GM19238 (cell line): ENCODE data around the gene ARMC9.
A peak's percentile ranks its signal among the peaks of the same experiment; 100 is the strongest.

Experiments
- DNase-seq: peaks from one replicate; pipeline ENCODE4 v3.0.0; 2011; ENCODE audit warnings: low spot score; ENCODE audit not compliant: insufficient read length

The ARMC9 gene

GRCh38 chr2:231315896-231316295 lies 117.5 kb downstream of the ARMC9 start:
- no peak for DNase-seq

DNA sequence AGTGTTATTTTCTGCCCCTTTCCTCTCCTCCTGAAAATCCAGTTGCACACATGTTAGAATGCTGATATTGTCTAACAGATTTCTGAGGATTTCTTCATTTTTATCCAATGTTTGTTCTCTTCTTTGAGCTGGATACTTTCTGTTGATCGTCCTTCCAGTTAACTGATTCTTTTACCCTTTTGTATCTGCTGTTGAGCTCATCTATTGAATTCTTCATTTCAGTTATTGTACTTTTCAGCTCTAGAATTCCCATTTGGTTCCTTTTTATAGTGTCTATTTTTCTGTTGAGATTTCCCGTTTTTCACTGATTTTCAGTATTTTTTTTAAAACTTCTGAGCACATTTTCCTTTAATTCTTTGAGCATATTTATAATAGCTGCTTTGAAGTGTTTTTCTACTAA lies 119.1 kb downstream of the ARMC9 start:
- no peak for DNase-seq

DNA sequence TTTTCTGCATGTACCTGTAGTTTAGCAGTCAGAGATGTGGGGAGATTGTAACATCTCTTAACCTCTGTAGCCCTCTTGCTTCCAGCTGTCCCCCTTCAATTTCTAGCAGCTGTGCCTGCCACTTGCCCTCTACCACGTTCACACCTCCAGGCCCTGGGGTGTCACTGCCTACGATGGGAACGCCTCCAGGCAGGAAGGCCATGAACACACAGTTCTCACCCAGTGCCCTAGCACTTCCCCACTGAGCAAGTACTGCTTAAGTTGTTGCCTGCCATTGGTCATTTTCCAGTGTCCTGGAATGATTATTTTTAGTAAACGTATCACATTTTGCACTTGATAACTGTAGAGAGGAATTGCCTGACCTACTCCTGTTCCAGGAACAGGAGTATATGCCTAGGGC lies 120.0 kb downstream of the ARMC9 start:
- DNase-seq = no peak

GRCh38 chr2:231318954-231319353 lies 120.5 kb downstream of the ARMC9 start:
- no peak for DNase-seq

GRCh38 chr2:231319867-231320266 lies 121.4 kb downstream of the ARMC9 start:
- DNase-seq = no peak

DNA sequence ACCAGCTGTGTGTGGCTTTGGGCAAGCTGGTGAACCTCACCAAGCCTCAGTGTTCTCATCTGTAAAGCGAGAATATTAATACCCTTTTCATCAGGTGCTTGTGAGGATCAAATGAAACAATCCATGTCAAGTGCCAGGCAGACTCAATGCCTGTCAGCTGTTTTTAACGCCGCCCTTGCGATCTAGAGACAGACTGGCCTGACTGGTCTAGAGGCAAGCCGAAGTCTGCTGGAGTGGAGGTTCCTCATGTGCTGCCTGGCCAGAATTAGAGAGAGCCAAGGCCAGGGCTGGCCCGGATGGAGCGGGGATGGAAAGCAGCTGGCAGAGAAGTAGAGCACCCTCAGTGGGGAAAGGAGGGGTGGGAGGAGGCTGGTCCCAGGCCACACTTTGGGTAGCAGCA lies 122.6 kb downstream of the ARMC9 start:
- no peak for DNase-seq

DNA sequence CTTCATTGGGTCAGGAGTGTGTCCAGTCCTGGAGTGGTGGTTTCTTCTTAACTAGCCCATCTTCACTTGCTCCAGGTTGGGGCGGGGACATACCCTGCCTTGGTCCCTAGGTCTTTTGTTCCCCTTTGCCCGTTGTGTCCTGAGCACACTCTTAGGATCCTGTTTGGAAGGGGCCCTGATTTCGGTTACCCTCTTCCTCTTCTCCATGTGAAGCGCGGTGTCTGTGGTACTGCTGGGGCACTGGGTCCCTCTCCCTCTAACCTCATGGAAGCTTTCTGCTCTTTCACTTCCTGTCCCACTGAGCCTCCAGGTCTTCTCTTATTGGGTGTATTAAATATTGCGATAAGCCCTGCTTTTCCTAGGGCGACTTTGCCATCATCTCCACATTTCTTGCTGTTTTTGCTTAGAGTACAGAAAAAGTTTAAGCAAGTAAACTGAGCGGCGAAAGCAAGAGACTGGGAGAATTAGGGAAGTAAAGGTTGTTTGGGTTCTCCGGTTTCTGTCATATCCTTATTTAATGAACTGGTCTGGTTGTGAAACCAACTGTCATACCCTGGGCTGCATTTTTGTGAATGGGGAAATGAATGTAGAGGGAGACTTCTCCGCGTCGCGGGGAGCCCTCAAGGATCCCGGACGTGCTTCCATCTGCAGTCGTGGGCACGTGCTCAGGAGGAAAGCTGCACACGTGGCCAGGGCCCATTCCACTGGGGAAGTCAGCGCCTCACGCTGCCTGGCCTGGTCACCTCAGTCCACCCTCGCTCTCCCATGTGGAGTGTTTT lies 123.3 kb downstream of the ARMC9 start:
- DNase-seq = peak; percentile 50

DNA sequence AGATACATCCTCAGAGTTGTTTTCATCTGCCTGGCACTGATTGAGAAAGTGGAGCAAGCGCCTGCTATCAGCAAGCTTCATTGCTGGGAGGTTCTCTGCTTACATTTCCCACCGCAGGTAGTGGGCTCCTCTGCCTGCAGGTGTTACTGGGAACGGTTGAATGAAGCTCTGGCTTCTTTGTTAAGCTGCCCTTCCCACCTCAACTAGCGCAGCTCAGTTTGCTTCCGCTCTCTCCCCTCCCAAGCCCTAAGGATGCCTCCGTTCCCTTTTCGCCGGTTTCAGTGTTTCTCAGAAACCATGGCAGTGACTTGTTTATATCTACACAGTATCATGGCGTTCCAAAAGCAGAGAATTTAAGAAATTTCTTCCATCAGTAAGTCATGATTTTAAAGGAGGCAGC lies 124.9 kb downstream of the ARMC9 start:
- no peak for DNase-seq

GRCh38 chr2:231325826-231326225 lies 127.4 kb downstream of the ARMC9 start:
- DNase-seq = no peak

GRCh38 chr2:231326404-231326803 lies 128.0 kb downstream of the ARMC9 start:
- no peak for DNase-seq

DNA sequence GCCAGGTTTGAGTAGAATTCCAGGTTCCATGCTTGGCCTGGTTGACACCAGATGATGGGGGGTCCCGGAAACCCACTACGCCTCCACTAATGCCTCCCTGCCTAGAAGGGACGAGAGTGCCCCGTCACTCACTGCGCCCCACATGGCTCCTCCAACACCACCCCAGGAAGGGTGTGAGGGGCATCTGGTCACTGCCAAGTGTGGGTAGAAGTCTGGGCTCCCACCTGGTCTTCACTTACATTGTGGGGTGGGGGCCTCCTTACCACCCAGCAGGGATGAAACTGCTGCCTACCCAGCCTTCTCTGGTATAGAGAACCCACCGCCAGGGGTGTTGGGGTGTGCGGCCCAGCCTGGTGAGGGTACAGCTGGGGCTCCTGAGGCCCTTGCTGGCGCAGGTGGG lies 131.9 kb downstream of the ARMC9 start:
- no peak for DNase-seq

DNA sequence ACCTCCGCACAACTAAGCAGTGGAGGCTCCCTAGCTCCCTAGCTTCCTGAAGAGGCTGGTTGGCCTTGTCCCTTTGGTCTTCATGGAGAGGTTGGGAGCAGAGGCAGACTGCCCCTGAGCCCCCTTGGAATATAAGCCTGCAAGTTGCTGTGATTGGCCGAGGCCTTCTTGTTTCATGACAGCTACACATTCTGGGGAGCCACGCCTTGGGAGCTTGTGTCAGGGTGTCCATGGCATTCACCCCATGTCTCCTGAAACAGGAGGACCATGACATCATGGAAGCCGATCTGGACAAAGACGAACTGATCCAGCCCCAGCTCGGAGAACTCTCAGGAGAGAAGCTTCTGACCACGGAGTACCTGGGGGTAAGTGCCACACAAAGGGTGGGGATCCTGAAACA lies 133.1 kb downstream of the ARMC9 start:
- DNase-seq = no peak

DNA sequence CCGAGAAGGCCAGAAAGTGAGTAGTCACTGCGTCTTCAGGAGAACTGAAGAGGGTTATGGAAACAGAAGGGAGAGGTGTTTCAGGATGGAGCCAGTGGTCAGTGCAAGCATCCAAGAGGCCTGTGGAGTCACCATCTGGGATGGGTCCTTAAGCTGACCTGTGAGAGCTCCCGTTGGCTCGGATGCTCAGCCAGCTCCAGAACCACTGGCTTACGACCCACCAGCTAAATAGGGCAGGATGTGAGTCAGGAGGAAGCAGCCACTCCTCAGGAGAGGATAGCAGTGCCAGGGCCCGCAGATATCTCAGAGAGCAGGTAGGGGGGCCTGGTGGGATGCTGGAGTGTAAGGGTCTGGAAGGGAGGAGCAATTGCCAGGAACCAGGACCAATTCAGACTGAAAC lies 134.0 kb downstream of the ARMC9 start:
- DNase-seq = no peak

GRCh38 chr2:231332872-231333500 lies 134.6 kb downstream of the ARMC9 start:
- DNase-seq = no peak

DNA sequence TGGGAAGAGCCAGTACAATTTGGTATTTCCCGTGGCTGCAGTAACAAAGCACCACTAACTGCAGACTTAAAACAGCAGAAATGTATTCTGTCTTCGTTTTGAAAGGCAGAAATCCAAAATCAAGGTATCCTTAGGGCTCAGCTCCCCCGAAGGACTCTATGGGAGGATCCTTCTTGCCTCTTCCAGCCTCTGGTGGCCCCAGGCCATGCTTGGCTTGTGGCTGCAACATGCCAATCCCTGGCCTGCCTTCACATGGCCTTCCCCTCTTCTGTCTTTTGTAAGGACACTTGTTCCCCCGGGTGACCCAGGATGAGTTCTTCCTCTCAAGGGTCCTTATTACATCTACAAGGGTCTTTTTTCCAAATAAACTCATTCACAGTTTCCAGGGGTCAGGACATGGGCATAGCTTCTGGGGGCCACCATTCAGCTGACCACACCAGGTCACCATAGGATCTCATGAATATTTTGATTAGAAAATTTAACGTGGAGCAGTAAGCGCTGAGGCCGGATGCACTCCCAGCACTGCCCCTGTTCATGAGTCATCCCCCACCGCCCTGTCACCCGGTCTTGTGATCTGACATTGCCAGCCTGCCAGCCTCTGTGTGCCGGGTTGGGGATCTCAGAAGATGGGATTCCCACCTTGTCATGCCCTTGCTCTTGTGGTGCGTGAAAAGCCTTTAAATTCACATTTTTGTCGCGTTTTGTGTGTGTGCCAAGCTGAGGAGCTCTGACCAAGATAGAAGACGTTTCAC lies 135.9 kb downstream of the ARMC9 start:
- DNase-seq = no peak

- DNase-seq = no peak
Observed at GRCh38 chr2:231334981-231335380, 136.6 kb downstream of the ARMC9 start.

GRCh38 chr2:231335591-231335990 lies 137.2 kb downstream of the ARMC9 start:
- DNase-seq = no peak

DNA sequence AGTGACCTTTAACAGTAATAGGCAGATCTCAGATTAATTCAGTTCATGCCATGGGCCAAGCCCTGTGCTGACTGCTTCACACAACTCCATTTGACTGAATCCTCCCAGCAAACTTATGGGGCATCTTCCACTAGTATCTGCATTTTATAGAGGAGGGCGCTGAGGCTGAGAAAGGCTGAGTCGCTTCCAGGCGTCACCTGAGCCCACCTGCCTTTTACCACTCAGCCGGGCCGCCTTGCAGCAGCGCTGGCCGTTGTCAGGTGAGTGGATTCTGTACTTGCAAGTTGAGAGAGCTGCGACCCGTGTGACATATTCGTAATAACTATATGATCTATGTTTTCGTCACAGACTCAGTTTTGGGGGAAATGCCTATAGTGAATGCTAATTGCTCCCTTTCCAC lies 137.8 kb downstream of the ARMC9 start:
- DNase-seq = no peak

DNA sequence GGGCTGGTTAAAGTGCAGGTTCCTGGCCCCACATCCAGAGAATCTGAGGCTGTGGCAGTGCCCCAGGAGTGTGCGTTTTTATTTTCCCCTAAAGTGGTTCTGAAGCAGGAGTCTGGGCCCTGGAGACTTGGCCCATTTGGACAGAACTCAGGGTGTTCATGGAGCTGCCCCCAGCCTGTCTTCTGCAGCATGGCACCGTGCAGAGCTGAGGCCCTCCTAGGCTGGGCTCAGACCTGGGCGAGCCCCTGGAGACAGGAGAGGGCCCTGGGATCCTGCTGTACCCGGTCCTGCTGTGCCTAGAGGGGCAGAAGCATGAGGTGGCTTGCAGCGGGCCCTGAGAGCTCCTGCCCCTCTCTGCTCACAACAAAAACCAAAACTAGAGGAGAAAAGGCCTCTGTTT lies 138.3 kb downstream of the ARMC9 start:
- no peak for DNase-seq

GRCh38 chr2:231337807-231338759 lies 139.7 kb downstream of the ARMC9 start:
- DNase-seq = no peak

DNA sequence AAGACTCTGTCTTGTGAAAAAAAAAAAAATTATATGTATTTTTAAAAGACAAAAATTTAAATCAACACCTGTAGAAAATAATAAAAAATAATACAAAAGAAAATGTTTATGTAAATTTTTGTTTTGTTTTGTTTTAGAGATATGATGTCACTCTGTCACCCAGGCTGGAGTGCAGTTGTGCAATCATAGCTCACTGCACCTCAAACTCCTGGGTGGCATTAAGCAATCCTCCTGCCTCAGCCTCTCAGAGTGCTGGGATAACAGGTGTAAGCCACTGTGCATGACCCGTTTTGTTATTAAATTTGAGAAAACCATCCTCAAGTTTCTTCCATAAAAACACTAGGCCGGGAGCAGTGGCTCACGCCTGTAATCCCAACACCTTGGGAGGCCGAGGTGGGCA lies 140.9 kb downstream of the ARMC9 start:
- DNase-seq = no peak
